ENCODE measurements around the gene SCGB1A1.
"Not testable (repeated sequence)": the region's sequence is repeated elsewhere in the genome, so short reads cannot be mapped to it uniquely, and the experiment has no call there.

The SCGB1A1 gene, protein sequence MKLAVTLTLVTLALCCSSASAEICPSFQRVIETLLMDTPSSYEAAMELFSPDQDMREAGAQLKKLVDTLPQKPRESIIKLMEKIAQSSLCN

DNA sequence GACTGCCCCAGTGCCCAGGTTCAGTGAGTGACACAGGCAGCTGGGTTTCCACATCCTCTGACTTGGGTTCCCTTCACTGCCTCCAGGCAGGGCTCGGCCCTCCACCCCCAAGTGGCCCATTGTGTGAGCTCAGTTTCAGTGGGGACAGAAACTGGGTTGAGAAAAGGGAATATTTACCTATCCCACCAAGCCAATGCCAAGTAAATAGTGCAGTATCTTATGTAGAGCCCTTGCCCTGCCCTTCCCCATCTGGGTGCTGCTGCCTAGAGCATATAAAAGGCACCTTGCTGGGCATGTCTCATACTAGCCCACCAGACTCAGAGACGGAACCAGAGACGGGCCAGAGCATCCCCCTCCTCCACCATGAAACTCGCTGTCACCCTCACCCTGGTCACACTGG is at the start of gene SCGB1A1:
Gene SCGB1A1 (plus strand): TSS at position 301 of the 400 bp plus-strand sequence. CDS start 63 bp downstream, at position 364.
- DNase-seq (ENCODE audit: low spot score) = no peak

DNA sequence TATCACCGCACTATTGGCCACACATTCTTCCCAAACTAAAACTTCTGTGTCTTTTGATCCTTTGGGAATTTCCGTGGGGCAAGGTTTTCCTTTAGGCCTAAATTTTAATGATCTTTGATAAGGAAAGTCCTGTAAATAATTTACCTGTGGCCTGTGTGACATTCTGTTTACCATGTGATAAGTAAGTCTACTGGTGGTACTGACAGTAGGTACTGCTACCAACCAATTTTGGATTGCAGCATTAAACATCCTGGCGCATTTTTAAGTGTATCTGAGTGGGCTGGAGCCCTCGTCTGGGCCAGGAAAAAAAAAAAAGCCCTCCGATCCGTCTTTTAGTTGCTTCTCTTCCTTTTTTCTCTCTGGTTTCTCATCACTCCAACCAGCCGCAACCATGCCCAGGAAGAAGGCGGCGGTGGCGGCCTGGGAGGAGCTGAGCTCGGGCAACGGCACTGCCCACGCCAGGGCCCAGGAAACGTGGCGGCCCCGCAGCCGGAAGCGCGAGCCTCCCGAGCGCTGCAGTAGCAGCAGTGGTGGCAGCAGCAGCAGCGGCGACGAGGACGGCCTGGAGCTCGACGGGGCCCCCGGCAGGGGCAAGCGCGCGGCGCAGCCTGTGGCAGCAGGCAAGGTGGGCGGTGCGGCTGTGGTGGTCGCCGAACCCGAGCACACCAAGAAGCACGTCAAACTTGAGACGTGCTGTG is 47.9 kb upstream of the SCGB1A1 start:
- peak; percentile 33 for DNase-seq (ENCODE audit: low spot score)

DNA sequence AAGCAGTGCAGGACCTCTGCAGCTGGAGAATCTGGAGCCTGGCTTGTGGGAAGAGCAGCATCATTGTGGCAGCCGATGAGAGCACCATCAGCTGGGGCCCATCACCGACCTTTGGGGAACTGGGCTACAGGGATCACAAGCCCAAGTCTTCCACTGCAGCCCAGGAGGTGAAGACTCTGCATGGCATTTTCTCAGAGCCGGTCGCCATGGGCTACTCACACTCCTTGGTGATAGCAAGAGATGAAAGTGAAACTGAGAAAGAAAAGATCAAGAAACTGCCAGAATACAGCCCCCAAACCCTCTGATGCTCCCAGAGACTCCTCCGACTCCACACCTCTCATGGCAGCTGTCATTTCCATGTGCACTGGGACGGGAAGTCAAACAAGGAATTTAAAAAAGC is 46.0 kb upstream of the SCGB1A1 start:
- no peak for DNase-seq (ENCODE audit: low spot score)

DNA sequence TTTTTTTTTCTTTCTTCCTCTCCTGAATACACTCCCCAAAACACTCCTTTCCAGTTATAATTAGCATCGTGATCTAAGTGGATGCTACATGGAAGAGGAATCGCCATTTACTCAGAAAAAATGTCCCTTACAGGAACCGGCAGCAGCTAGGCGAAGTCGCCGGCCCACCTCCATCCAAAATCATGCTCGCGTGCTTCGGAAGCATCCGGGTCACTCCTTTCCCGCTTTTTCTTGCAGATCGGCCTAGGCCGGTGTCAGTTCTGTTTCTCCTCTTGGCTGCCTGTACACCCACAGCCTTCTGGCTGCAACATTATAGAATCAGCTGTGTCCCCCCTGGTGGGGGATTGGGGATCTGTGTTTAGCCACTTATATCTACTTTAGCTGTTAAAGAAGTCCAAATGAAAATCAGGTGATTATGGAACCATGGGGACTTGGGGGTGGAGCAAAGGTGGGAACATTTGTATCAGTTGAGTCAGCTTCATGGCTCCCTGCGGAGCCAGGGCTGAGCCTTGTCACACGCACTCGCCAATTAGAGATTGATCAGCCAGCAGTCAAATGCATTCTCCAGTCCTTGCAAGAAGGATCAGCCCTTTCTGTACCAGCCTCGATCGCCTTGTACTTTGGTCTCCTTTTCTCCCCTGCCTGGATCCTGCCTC is 45.2 kb upstream of the SCGB1A1 start:
- no peak for DNase-seq (ENCODE audit: low spot score)

DNA sequence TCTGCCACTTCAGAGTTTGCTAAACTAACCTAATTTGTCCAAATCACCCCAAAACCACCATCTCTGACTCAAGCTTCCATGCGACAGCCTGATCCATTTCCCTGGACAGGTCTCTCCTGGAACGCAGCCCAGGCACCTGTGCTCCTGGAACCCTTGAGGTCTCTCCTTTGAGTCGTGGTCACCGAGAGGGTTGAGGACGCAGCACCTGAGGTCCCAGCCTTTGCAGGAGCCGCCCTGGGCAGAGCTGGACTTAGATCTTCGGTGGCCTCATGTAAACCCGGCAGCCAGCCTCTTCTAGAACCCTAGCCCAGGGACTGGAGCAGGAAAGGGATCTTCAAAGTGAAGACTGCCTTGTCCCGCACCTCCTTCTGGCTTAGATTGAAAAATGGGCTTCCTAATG is 44.0 kb upstream of the SCGB1A1 start:
- DNase-seq (ENCODE audit: low spot score) = no peak

DNA sequence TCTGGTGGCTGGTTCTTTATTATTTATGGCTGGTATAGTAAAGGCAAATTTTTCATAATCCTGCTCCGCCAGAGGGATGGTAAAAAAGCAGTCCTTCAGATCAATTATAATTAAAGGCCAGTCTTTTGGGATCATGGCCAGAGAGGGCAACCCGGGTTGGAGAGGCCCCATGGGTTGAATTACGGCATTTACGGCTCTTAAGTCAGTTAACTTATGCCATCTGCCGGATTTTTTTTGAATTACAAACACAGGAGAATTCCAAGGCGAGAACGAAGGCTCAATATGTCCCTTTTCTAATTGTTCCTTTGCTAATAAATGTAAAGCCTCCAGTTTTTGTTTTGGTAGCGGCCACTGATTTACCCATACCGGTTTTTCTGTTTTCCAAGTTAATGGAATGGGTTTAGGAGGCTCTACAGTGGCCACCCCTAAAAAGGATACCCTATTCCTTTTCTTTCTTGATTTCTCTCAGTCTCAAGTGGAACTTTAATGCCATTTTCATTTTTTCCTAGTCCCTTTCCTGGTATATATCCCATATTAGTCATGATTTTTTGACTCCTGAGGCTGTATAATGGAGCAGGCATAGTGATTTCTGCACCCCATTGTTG is 40.3 kb upstream of the SCGB1A1 start:
- peak; percentile 56 for DNase-seq (ENCODE audit: low spot score)

DNA sequence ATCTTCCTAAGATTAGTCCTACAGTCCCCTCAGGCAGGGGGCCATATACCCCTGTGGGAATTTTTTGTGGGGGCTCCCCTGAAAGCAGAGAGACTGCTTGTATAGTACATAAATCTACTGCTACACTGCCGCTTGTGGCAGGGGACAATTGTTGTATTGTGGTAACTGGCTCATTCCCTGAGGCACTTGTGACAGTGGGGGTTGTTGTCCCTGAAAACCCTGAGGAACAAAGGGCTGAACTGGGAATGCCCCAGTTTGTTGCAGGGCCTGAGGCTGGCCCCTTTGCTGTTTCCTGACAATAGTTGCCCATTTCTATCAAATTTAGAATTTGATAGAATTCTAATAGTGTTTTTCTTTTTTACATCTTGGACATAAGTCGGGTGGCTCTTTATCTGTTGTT is 39.2 kb upstream of the SCGB1A1 start:
- not testable (repeated sequence) for DNase-seq (ENCODE audit: low spot score)

DNA sequence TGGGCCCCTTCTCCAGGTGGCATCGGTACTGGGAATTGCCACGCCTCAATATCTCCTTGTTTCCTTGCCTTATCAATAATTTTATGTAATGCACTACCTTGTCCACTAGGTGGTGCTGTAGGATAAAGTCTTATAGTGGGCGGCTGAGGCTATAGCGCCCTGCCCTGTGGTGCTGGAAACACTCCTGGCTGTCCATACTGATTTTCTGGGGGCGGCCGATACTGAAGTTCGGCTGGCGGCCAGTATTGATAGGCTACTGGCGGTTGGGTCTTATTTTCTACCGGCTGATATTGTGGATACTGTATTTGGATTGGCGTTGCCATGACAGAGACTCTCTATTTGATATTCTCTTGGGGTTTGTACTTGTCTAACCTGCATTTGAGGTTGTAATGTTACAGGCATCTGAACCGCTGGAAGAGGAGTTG is 38.0 kb upstream of the SCGB1A1 start:
- DNase-seq (ENCODE audit: low spot score) = peak; percentile 76

DNA sequence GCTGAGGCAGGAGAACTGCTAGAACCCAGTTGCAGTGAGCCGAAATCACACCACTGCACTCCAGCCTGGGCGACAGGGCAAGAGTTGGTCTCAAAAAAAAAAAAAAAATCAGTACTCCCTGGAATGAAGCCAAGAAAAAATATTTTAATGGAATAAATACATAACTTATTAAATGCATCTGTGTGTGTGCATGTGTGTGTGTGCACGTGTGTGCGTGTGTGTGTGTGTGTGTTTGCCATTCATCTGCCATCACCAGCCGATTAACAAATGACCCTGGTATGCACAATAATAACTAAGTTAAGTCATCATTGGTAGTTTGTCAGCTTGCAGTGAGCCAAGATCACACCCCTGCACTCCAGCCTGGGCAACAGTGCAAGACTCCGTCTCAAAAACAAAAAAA is 35.0 kb upstream of the SCGB1A1 start:
- DNase-seq (ENCODE audit: low spot score) = no peak

DNA sequence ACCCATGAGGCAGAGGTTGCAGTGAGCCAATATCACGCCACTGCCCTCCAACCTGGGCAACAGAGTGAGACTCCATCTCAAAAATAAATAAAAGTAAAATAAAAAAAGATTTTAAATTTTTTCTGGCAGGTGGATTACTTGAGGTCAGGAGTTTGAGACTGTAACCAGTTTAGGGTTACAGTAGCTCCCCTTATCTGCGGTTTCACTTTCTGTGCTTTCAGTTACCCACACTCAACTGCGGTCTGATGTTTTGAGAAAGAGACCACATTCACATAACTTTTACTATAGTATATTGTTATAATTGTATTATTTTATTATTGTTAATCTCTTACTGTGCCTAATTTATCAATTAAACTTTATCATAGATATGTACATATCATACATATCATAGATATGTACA is 32.8 kb upstream of the SCGB1A1 start:
- peak; percentile 30 for DNase-seq (ENCODE audit: low spot score)

DNA sequence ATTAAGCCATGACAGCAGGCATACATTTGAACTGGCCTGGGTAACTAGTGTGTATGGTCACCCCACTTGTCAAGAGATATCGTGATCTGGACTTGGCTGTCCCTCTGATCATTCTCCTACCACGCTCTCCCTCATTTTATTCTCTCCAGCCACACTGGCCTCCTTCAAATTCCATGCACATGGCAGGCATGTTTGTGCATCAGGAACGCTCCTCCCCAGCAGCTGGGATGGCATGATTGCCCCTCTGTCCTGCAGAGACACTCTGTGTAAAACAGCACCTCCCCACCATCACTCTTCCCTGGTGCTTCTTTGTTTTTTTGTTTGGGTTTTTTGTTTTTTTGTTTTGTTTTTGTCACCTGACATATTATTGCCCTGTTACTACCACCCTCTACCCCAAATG is 31.5 kb upstream of the SCGB1A1 start:
- no peak for DNase-seq (ENCODE audit: low spot score)

DNA sequence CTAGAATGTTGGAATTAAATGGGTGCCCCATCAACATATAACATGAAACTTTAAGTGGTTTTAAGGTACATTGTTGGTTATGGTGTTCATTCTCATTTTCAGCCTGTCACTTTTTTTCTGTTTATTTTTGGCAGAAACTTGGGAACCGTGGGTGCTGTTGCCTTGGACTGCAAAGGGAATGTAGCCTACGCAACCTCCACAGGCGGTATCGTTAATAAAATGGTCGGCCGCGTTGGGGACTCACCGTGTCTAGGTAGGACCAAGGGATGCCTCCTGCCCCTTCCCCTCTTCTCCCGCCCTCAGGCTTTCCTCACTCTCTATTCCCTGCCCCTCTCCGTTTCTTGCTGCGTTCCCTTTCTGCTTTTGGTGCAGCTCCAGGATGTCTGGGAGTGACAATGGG is 29.8 kb upstream of the SCGB1A1 start:
- no peak for DNase-seq (ENCODE audit: low spot score)

DNA sequence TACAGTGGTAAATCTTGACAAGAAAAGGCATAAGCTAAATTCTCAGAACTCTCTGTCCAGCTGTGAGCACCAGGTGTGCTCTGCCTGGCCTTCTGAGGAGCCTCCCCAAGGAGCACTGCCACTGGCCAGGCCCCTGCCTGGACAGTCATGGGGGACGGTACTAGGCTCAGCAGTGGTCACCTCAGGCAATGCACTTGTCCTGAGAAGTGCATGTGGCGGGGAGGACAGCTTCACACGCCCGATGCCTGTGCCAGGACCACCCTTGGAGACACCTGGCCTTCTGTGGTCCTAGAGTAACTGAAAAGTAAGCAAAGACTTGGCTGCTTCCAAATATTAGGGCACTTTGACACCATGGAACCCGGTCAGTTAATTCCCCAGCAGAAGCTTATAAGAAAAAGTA is 28.6 kb upstream of the SCGB1A1 start:
- DNase-seq (ENCODE audit: low spot score) = no peak

DNA sequence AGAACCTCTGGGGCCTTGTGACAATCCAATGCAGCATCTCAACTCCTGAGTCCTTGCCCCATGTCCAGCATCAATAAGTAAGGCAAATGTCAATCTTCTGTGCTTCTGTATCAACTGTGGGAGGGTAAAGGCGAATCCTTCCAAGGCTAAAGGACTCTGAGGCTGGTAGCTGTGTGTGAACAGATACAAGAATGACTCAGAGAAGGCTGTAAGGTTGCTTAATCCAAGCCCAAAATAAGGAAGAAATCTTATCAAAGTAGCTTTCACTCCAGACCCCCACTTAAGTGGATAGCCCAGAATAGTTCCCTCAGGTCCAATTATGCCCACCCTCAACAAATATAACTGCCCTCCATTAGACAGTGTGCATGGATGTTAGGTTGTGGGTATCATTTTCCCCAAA is 28.1 kb upstream of the SCGB1A1 start:
- no peak for DNase-seq (ENCODE audit: low spot score)

DNA sequence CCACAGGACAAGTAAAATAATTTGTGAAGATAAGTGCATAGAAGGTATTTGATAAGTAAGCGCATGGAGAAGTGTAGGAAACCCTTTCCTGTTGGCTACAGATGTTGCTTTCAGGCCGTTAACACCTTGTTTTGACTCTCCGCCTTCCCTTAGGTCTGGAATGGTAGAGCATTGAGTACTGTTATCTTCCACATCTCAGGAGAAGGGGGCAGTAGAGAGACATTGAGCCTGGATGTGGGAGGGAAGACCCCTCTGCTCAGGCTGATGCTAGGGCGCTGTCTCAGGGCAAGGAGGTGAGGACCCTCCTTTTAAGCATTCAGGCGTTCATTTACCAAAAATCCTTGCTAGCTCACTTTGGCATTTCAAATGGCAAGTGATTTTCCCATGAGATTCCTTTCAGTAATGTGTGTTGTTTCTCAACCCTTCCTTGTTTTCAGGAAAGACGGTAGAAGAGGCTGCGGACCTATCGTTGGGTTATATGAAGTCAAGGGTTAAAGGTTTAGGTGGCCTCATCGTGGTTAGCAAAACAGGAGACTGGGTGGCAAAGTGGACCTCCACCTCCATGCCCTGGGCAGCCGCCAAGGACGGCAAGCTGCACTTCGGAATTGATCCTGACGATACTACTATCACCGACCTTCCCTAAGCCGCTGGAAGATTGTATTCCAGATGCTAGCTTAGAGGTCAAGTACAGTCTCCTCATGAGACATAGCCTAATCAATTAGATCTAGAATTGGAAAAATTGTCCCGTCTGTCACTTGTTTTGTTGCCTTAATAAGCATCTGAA is 27.0 kb upstream of the SCGB1A1 start:
- no peak for DNase-seq (ENCODE audit: low spot score)

DNA sequence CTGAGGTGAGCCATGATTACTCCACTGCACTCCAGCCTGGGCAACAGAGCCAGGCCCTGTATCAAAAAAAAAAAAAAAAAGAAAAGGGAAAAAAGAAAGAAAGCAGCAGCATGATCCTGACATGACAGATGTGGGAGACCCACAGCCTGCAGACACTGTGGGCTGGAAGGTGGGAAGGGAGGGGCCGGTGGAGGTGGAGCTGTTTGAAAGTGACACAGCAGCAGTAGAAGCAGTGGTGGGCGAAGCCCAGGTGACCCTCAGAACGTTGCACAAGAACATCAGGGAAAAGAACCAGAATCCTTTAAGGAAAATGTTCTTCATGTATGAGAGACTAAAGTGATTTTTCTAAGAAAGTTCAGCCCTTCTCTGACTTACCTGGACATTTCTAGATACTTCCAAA is 26.3 kb upstream of the SCGB1A1 start:
- DNase-seq (ENCODE audit: low spot score) = no peak

DNA sequence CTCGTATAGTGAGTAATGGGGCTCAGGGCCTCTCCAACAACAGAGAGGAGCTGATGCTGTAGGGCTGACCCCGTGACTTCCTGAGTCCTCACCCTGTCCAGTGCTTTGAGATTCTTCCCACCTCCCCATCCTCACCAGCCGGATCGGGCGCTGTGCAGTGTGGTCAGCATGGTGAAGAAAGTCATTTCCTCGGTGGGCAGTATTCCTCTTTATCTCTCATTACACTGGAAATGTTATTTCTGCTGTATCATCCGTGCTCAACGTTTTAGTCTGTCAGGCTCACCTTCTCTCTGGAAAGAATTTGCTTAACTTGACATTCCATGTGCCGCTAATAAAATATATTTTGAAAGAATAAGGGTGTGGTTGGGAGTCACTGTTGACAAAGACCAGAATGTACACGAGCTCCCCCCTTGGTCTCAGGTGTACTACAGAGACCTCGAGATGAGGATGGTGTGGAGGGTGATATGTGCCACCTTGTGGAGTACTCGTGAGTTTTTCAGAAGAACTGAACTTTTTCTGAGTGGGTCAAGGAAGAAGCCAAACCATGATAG is 25.7 kb upstream of the SCGB1A1 start:
- DNase-seq (ENCODE audit: low spot score) = peak; percentile 39

DNA sequence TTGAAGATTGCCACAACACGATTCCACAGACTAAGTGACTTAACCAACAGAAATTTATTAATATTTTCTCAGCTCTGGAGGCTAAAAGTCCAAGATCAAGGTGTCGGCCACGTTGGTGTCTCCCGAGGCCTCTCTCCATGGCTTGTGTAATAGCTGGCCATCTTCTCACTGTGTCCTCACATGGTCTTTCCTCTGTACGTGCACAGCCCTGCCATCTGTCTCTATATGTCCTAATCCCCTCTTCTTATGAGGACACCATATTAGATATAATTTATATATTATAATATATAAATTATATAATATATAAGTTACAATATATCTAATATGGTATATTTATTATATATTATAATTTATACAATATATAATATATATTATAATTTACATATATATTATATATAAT is 25.1 kb upstream of the SCGB1A1 start:
- DNase-seq (ENCODE audit: low spot score) = no peak

DNA sequence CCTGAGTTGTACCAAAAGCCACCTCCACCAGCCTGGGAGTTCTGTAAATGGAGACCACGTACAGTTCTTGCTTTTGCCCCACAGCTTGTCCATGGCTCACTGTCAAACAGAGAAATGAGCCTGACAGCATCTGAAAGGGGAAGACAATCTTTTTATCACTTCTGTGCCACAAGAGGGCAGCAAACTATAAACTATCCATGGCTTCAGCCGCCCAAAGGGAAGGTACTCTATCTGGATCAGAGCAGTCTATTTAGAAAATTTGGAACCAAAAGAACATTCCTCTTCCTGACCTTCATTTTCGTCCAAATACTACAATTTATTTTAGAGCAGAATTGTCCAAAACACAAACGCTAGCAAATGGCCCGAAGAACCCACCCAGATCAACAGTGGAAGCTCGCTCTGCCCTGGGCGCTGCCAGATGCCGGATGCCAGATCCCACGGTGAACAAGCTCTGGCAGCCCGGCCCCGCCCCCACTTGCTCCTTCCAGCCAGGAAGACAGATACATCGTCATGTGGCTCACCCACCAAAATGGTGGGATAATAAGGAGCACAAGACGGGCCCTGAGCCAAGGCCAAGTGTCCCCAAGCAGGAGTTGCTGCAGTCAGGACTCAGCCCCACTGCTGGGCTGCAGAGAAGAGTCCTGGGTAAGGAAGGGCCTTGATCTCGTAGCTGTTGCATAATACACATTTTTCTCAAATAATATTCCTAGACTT is 23.9 kb upstream of the SCGB1A1 start:
- peak; percentile 80 for DNase-seq (ENCODE audit: low spot score)

DNA sequence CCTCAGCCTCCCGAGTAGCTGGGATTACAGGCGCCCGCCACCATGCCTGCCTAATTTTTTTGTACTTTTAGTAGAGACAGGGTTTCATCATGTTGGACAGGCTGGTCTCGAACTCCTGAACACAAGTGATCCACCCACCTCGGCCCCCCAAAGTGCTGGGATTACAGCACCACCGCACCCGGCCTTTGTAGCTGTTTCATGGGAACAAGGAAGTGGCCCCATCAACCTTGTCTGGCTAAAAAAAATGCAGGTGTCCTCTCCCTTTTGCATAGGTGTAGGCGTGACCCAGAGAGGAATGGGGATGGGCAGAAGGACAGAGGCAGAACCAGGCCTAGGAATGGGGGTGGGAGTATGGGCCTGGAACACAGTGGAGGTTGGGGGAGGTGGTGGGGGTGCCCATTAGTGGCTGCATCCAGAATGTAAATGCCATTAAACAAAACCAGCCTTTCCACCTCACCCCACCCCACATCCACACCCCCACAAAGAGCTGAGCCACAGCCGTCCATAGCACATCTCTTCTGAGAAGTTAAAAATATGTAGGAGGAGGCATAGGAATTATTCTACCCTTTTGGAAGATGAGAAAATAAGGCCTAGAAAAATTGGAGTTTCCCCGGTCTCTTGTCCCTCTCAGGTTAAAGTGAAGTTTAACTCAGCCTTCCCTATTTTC is 22.8 kb upstream of the SCGB1A1 start:
- no peak for DNase-seq (ENCODE audit: low spot score)

All from activated CD4-positive, alpha-beta T cell treated with anti-CD3 and anti-CD28 coated beads, Interleukin-2, Interleukin-4, amounts not matched to agents 100 ng/mL and 50 ng/mL, durations not matched to agents 16 hours and 8 hours (primary cell).